D721Med (cell line): ENCODE results near the gene SETD3.

Experiments
- DNase-seq: peaks from one replicate; pipeline ENCODE4 v3.0.0; 2011; ENCODE audit warnings: low spot score; ENCODE audit not compliant: insufficient read length
- FAIRE-seq: peaks from 2 replicates; lab custom pipeline; 2011; peaks lifted over from hg19 to GRCh38; lab: Jason Lieb, UNC
- TF ChIP-seq, protein P1 (sequence below): IDR thresholded peaks from 2 replicates; pipeline ENCODE4 v1.5.1; 2012; ENCODE audit warnings: mild to moderate bottlenecking, control low read depth; ENCODE audit not compliant: insufficient read depth; ENCODE audit errors: missing control alignments

SETD3 gene

DNA sequence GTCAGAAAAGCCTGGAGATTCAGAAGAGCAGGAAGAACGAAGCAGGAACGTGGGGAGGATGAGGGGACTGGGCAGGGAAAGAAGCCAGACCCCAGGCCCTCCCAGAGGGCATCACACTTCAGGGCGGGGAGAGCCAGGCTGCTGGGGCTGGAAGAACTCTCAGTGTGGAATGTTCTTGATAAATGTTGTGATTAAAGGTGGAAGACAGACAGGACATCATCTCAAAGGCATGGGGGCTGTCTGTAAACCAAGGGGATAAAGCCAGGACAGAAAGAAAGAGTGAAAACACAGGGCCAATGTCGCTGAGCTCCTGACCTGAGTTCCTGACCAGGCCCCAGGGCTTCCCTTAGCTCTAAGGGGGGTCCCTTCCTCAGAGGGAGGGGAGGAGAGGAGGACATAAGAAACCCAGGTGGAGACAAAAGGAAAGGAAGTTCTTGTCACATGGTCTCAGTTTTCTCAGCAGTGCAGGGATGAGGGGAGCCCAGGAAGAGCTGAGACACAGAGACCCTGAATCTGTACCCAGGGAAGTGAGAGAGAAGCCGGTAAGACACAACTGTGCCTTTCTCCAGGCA lies 56.3 kb downstream of the SETD3 start:
- FAIRE-seq (no peak), DNase-seq (no peak)
- TF ChIP-seq, protein P1, sequence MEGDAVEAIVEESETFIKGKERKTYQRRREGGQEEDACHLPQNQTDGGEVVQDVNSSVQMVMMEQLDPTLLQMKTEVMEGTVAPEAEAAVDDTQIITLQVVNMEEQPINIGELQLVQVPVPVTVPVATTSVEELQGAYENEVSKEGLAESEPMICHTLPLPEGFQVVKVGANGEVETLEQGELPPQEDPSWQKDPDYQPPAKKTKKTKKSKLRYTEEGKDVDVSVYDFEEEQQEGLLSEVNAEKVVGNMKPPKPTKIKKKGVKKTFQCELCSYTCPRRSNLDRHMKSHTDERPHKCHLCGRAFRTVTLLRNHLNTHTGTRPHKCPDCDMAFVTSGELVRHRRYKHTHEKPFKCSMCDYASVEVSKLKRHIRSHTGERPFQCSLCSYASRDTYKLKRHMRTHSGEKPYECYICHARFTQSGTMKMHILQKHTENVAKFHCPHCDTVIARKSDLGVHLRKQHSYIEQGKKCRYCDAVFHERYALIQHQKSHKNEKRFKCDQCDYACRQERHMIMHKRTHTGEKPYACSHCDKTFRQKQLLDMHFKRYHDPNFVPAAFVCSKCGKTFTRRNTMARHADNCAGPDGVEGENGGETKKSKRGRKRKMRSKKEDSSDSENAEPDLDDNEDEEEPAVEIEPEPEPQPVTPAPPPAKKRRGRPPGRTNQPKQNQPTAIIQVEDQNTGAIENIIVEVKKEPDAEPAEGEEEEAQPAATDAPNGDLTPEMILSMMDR, result no peak

DNA sequence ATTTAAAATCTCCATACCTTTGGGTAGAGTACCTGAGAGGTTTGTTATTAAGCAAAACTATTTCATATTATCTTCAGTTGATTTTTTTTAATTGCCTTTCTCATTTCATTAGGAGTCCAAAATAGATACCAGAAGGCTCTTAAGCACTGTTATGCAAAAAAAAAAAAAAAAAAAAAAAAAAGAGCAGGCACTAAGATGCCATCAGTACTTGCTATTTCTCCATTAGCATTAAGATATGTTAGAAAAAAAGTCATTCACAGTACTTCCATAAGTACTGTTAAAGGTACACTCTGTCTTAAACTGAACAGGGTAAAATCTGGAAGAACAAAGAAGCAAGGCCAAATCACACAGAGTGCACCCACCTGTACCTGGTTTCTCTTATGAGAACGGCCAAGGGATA lies 57.2 kb downstream of the SETD3 start:
- TF ChIP-seq, protein P1, result no peak
- FAIRE-seq, result no peak
- DNase-seq, result no peak

DNA sequence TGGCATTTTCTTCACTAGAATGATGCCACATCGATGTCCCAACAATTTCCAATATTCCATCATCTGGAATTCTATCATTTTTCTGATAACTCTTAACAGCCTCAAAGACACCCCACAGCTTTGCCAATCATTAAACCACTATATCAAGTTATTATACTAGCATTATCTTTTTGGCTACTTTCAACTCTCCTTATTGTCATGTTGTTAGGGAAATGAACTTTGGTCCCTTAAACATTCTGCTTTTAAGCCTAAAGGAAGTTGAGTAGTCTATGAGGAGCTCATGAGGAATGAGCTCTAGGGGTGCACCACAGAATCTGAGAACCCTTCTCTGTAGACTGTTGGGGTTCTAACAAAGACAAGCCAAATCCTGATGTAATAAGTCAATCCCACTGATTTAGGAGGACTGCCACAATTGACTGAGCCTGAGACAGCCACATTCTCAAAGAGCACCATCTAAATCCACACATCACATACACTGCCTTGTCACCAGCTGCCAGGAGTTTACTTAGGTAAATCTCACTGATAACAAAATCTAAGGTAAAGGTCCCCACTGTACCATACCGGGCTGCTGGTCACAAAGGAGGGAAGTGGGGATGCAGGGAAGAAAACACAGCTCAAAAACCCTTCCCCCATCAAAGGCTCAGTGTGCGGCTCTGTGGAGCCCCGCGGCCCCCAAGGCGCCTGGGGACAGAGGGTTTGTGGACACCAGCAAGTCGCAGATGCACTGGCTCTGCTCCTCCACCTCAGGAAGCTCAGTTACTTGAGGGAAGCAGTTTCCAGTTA lies 58.2 kb downstream of the SETD3 start:
- DNase-seq (no peak), FAIRE-seq (no peak)
- TF ChIP-seq, protein P1, result no peak

DNA sequence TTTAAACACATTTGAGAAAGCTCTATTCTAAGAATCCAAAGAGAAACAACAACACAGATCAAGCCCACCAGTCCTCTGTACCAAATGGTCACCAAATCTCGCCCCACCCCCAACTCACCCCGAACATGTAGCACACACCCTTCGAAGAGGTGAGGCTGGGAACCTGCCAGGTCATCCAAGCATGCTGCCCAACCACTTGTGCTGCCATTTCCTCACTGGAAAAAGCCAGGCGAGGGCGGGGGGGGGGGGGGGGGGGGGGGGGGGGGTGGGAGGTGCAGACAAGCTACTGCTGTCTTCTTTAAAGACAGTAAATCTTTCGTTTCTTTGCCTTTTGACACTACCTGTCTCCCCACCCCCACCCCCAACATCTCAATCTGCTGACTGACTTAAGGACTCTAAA lies 59.9 kb downstream of the SETD3 start:
- DNase-seq (no peak), FAIRE-seq (no peak)
- TF ChIP-seq, protein P1, result no peak

DNA sequence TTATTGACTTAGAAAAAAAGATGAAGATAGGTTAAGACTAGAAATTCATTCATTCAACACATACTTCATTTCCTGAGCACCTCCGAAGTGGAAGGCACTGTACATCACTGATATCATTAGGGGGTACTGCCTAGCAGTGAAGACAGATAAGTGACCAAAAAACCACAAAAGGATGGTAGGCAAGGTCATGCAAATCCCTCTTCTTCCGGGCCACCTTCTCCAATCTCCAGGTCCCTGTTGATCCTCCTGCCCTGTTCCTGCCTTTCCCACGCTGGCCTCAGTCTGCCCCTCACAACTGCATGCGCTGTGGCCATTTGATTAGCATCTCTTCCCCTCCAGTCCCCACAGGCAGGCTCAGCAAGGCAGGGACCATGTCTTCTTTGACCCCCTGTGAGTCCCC lies 60.8 kb downstream of the SETD3 start:
- TF ChIP-seq, protein P1, result no peak
- FAIRE-seq (no peak), DNase-seq (no peak)

DNA sequence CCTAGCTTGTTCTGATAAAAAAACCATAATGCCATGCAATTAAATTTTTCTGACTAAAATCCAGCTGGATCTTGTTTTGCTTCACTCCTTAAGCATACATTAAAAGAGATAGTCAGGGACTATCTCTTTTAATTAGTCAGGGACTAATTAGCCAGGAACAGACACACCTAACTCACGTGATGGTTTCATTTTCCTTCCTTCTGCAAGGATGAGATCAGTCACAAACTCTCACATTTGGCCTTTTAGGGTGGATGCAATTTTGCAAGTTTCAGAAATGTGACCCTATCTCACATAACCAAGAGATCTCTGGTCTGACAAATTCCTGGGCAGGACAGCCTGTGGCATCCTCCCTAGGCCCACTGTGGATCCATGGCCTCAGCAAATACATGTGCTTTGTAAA lies 62.4 kb downstream of the SETD3 start:
- TF ChIP-seq, protein P1, result no peak
- no peak for FAIRE-seq
- no peak for DNase-seq

DNA sequence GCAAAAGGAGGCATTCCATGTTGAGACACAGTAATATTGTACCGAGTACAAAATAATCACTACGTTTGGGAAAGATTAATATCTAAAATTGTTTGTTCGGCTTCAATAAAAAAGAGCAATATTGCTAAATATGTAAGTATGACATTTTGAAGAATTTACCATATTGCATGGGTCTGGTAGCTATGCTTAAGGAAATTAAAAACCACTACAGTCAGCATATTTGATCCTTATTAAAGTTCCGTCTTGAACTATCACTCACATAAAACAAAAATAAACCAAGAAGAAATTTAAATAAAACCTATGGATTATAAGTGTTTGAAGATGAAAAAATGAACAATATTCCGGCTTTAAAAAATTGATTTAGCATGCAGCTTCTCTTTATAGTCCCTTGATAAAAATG lies 63.8 kb downstream of the SETD3 start:
- FAIRE-seq, result no peak
- TF ChIP-seq, protein P1, result no peak
- no peak for DNase-seq
